Thoracic aorta (tissue), 2 donors: ENCODE results near the gene L1CAM. TPM values are rescaled to one million over a fixed set of nuclear protein-coding genes. Genes with fewer than 3 reads are reported as not detected.

Experiments used
- ATAC-seq: fragments of 150-250 bp; one replicate; pipeline ENCODE4 v1.8.0; 2017; ENCODE audit warnings: low read depth; ENCODE audit not compliant: insufficient number of reproducible peaks, low FRiP score
- DNase-seq: peaks from one replicate; pipeline ENCODE4 v3.0.0-alpha.2; 2020; ENCODE audit warnings: low spot score
- H3K27ac ChIP-seq, 2 donors: fragments of 200-600 bp; sonication (generic); 1 replicate in 1 of 2; 2 replicates in 1 of 2; pipeline ENCODE4 v1.5.1; 2016; ENCODE audit warnings: mild to moderate bottlenecking in 2 of 2, moderate library complexity in 2 of 2
- H3K27me3 ChIP-seq: fragments of 200-600 bp; sonication (generic); replicated peaks from 2 replicates; pipeline ENCODE4 v1.6.0; 2016; ENCODE audit warnings: mild to moderate bottlenecking; ENCODE audit not compliant: insufficient read depth
- H3K36me3 ChIP-seq: fragments of 200-600 bp; sonication (generic); one replicate; pipeline ENCODE4 v1.5.1; 2016
- H3K4me1 ChIP-seq, 2 donors: fragments of 200-600 bp; sonication (generic); 1 replicate in 1 of 2; 2 replicates in 1 of 2; pipeline versions ENCODE4 v1.5.1 to v1.6.0; 2016; ENCODE audit warnings: low read depth in 2 of 2, mild to moderate bottlenecking in 1 of 2; ENCODE audit not compliant: control insufficient read depth in 1 of 2
- H3K4me3 ChIP-seq: fragments of 200-600 bp; sonication (generic); 2 replicates; pipeline ENCODE4 v1.5.1; 2016; ENCODE audit warnings: mild to moderate bottlenecking
- H3K9me3 ChIP-seq: fragments of 200-600 bp; sonication (generic); 2 replicates; pipeline ENCODE4 v1.5.1; 2016
- CTCF ChIP-seq: fragments of 200-600 bp; sonication (generic); IDR thresholded peaks from one replicate; pipeline ENCODE4 v1.5.1; 2019; ENCODE audit warnings: antibody characterized with exemption
- total RNA-seq, 2 donors: library from RNA; depleted of rRNA; stranded (reverse); fragments of >200 nt; gene quantifications; one replicate each; pipeline versions ENCODE4 v1.1.0 to v1.2.3, GENCODE V29; 2016

Gene L1CAM
- total RNA-seq, 2 donors from 2014 or later, result 1.1 to 18.3 TPM

- Histone ChIP-seq H3K36me3 (no peaks in the 10 kb centered on the region), H3K27me3 (no peaks in the 10 kb centered on the region), H3K4me3 (no peak overlapping the region), H3K9me3 (no peaks in the 10 kb centered on the region), H3K4me1 (peaks cover 0 to 7% of the 10 kb centered on the region in 2 donors), H3K27ac (no peak overlapping the region)
- no peak for TF ChIP-seq CTCF
- no peak for DNase-seq
- no peak for ATAC-seq
Measured at GRCh38 chrX:153882557-153882956, 3.4 kb downstream of the L1CAM start.

- no peak for TF ChIP-seq CTCF
- Histone ChIP-seq H3K36me3 (no peaks in the 10 kb centered on the region), H3K27ac (no peak overlapping the region), H3K4me3 (no peak overlapping the region), H3K9me3 (no peaks in the 10 kb centered on the region), H3K27me3 (no peaks in the 10 kb centered on the region), H3K4me1 (peaks cover 0 to 7% of the 10 kb centered on the region in 2 donors)
- DNase-seq (no peak), ATAC-seq (no peak)
Measured at GRCh38 chrX:153882086-153882498, 3.9 kb downstream of the L1CAM start.

GRCh38 chrX:153881281-153881680, 4.7 kb downstream of the L1CAM start:
- no peak for DNase-seq
- Histone ChIP-seq H3K9me3 (no peaks in the 10 kb centered on the region), H3K4me3 (no peak overlapping the region), H3K27ac (no peak overlapping the region), H3K27me3 (no peaks in the 10 kb centered on the region), H3K4me1 (peaks cover 0 to 7% of the 10 kb centered on the region in 2 donors), H3K36me3 (no peaks in the 10 kb centered on the region)
- no peak for ATAC-seq
- no peak for TF ChIP-seq CTCF

- peaks cover 0 to 6% of the 10 kb centered on the region in 2 donors for H3K4me1 ChIP-seq
- no peak for TF ChIP-seq CTCF
- H3K4me3 ChIP-seq, result no peak overlapping the region
- H3K9me3 ChIP-seq, result no peaks in the 10 kb centered on the region
- no peaks in the 10 kb centered on the region for H3K36me3 ChIP-seq
- H3K27me3 ChIP-seq, result no peaks in the 10 kb centered on the region
- no peak for ATAC-seq
- DNase-seq, result no peak
- H3K27ac ChIP-seq, result no peak overlapping the region
Measured at GRCh38 chrX:153880440-153880815, 5.5 kb downstream of the L1CAM start.

- Histone ChIP-seq H3K4me3 (no peak overlapping the region), H3K27me3 (no peaks in the 10 kb centered on the region), H3K27ac (no peak overlapping the region), H3K4me1 (peaks cover 0 to under 1% of the 10 kb centered on the region in 2 donors), H3K36me3 (no peaks in the 10 kb centered on the region), H3K9me3 (no peaks in the 10 kb centered on the region)
- TF ChIP-seq CTCF, result no peak
- no peak for DNase-seq
- ATAC-seq, result no peak
Measured at GRCh38 chrX:153879741-153880439, 6.1 kb downstream of the L1CAM start.
